Measurements from ENCODE around the gene FBXL5. TPM values are rescaled to one million over a fixed set of nuclear protein-coding genes. Genes with fewer than 3 reads are reported as not detected.
A peak's percentile ranks its signal among the peaks of the same experiment; 100 is the strongest.
"Not testable (repeated sequence)": the region's sequence is repeated elsewhere in the genome, so short reads cannot be mapped to it uniquely, and the experiment has no call there.

FBXL5 gene
- total and polyA plus RNA-seq, 5 donors: 52.8 to 90.1 (median 86.9) TPM

- Histone ChIP-seq H3K27ac (ENCODE audit: low read length) (no peak overlapping the region), H3K4me1 (ENCODE audit: control insufficient read depth, insufficient read depth, low read length) (peaks cover 1% of the 10 kb centered on the region), H3K4me3 (ENCODE audit: low read length) (no peak overlapping the region), H3K9me3 (ENCODE audit: control insufficient read depth, low read length) (no peaks in the 10 kb centered on the region), H3K27me3 (ENCODE audit: control insufficient read depth, insufficient read depth) (no peaks in the 10 kb centered on the region)
- DNase-seq (no peak), ATAC-seq (peak; percentile 56 to 68)
- WGBS: 28% methylated on average over 5 of the region's 5 CpGs
- intact Hi-C loops (cut with DNase I): loop anchor here in 2 of 4 donors (10.0 kb wide), 2 partner anchors 165 to 175 kb away; no protein-coding TSS in a partner anchor
These were observed 5.1 kb downstream of the FBXL5 start for GRCh38 chr4:15649914-15650545.

DNA sequence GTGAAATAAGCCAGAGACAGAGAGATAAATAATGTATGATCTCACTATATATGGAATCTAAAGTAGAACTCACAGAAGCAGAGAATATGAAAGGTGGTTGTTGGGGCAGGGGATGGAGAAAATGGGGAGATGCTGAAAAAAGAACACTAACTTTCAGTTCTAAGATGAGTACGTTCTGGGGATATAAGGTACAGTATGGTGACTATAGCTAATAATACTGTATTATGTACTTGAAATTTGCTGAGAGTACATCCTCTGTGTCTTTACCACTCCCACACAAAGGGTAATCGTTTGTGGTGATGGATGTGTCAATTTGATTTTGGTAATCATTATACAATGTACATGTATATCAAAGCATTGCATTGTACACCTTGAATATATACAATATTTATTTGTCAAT lies 6.6 kb downstream of the FBXL5 start:
- H3K4me3 ChIP-seq (ENCODE audit: low read length): no peak overlapping the region
- 56% methylated on average over 2 of the region's 2 CpGs for WGBS

DNA sequence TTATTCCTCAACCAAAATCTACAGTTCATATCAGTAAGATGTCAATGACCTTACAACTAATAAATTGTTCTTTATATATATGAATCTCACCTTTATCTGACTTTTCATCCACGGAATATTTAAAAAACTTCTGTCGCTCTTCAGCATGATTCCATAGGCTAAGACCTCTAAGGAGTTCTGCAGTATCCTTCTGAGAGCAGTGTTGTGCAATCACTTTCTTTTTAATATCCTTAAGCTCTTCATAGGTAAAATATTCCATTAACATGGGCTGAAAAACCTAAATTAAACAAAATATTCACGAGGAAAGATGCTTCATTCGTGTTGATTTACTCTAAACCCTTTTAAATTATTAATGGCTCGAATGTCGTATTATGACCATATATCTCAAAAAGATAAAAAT lies 16.7 kb downstream of the FBXL5 start:
- Histone ChIP-seq H3K4me1 (ENCODE audit: control insufficient read depth, insufficient read depth, low read length) (no peaks in the 10 kb centered on the region), H3K27me3 (ENCODE audit: control insufficient read depth, insufficient read depth) (no peaks in the 10 kb centered on the region), H3K9me3 (ENCODE audit: control insufficient read depth, low read length) (no peaks in the 10 kb centered on the region), H3K27ac (ENCODE audit: low read length) (no peak overlapping the region), H3K4me3 (ENCODE audit: low read length) (no peak overlapping the region)
- DNase-seq (no peak), ATAC-seq (no peak)
- intact Hi-C loops (cut with DNase I): no loop called here
- 92% methylated on average over 6 of the region's 6 CpGs for WGBS

More for the DNA sequence above, 6.6 kb downstream of the FBXL5 start:
- intact Hi-C loops (cut with DNase I): loop anchor here in 1 of 4 donors (10.0 kb wide), 1 partner anchor 174 kb away; no protein-coding TSS in a partner anchor
- H3K27me3 ChIP-seq (ENCODE audit: control insufficient read depth, insufficient read depth): no peaks in the 10 kb centered on the region
- peaks cover 1% of the 10 kb centered on the region for H3K4me1 ChIP-seq (ENCODE audit: control insufficient read depth, insufficient read depth, low read length)
- no peaks in the 10 kb centered on the region for H3K9me3 ChIP-seq (ENCODE audit: control insufficient read depth, low read length)
- ATAC-seq (no peak), DNase-seq (no peak)
- no peak overlapping the region for H3K27ac ChIP-seq (ENCODE audit: low read length)

DNA sequence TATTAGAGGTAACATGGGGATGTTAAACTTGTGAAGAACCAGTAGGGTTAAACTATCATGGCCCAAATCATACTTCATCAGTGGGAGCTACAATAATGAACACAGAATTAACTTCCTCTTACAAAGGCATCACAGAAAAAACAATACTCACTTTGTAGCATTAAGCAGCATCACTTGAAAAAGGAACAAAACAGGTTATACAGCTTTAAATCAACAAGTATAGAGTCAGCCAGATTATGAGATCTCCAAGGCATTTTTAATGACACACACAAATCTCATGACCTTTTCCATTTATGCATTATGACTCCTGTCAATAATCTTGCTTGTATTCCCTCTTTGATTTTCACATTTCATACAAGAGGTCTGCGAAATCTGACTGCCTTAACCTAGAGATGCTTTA lies 18.3 kb downstream of the FBXL5 start:
- Histone ChIP-seq H3K4me3 (ENCODE audit: low read length) (no peak overlapping the region), H3K27me3 (ENCODE audit: control insufficient read depth, insufficient read depth) (no peaks in the 10 kb centered on the region), H3K9me3 (ENCODE audit: control insufficient read depth, low read length) (no peaks in the 10 kb centered on the region), H3K4me1 (ENCODE audit: control insufficient read depth, insufficient read depth, low read length) (no peaks in the 10 kb centered on the region), H3K27ac (ENCODE audit: low read length) (no peak overlapping the region)
- intact Hi-C loops (cut with DNase I): no loop called here
- ATAC-seq (no peak), DNase-seq (no peak)
- 93% methylated on average over 1 of the region's 1 CpG for WGBS

DNA sequence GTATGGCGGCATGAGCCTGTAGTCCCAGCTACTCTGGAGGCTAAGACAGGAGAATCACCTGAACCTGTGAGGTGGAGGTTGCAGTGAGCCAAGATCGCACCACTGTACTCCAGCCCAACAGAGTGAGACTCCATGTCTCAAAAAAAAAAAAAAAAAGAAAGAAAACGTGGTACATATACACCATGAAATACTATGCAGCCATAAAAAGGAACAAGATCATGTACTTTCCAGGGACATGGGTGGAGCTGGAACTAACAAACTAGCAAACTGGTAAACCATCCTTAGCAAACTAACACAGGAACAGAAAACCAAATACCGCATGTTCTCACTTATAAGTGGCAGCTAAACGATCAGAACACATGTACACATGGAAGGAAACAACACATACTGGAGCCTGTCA lies 37.8 kb downstream of the FBXL5 start:
- DNase-seq; H3K4me3 ChIP-seq (ENCODE audit: low read length); H3K4me1 ChIP-seq (ENCODE audit: control insufficient read depth, insufficient read depth, low read length); intact Hi-C loops (cut with DNase I); H3K27me3 ChIP-seq (ENCODE audit: control insufficient read depth, insufficient read depth); H3K9me3 ChIP-seq (ENCODE audit: control insufficient read depth, low read length); H3K27ac ChIP-seq (ENCODE audit: low read length); ATAC-seq: not testable (repeated sequence)
- WGBS: 95% methylated on average over 5 of the region's 5 CpGs

GRCh38 chr4:15614891-15615290 lies 40.3 kb downstream of the FBXL5 start:
- H3K27ac ChIP-seq (ENCODE audit: low read length); H3K4me1 ChIP-seq (ENCODE audit: control insufficient read depth, insufficient read depth, low read length); H3K9me3 ChIP-seq (ENCODE audit: control insufficient read depth, low read length); H3K27me3 ChIP-seq (ENCODE audit: control insufficient read depth, insufficient read depth); intact Hi-C loops (cut with DNase I); ATAC-seq; H3K4me3 ChIP-seq (ENCODE audit: low read length): not testable (repeated sequence)
- 97% methylated on average over 24 of the region's 24 CpGs for WGBS
- peak in 2 of 3 donors; percentile 7 to 41 for DNase-seq

DNA sequence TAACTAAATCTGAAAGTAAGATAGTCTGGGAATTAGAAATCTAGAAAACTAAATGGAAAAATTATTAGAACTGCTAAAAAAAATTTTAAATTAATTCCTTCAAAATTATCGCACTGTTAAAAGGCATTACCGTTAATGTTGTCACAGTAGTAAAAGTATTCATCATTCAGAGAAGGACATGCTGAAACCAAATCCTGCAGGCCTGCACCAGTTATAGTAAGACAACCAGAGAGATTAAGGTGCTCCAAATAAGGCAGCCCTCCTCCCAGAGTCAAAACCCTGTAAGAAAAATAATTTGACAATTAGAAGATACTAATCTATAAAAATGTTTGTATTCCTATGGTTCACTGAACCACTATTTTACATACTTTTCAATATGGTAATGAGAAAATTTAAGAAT lies 43.0 kb downstream of the FBXL5 start:
- WGBS: 95% methylated on average over 2 of the region's 2 CpGs
- Histone ChIP-seq H3K9me3 (ENCODE audit: control insufficient read depth, low read length) (no peaks in the 10 kb centered on the region), H3K27ac (ENCODE audit: low read length) (no peak overlapping the region), H3K4me3 (ENCODE audit: low read length) (no peak overlapping the region), H3K27me3 (ENCODE audit: control insufficient read depth, insufficient read depth) (no peaks in the 10 kb centered on the region), H3K4me1 (ENCODE audit: control insufficient read depth, insufficient read depth, low read length) (no peaks in the 10 kb centered on the region)
- DNase-seq (no peak), ATAC-seq (no peak)
- intact Hi-C loops (cut with DNase I): no loop called here

GRCh38 chr4:15610855-15611254 lies 44.3 kb downstream of the FBXL5 start:
- 79% methylated on average over 2 of the region's 2 CpGs for WGBS
- no peaks in the 10 kb centered on the region for H3K27me3 ChIP-seq (ENCODE audit: control insufficient read depth, insufficient read depth)
- ATAC-seq (no peak), DNase-seq (no peak)
- H3K9me3 ChIP-seq (ENCODE audit: control insufficient read depth, low read length): no peaks in the 10 kb centered on the region
- H3K4me3 ChIP-seq (ENCODE audit: low read length): no peak overlapping the region
- H3K27ac ChIP-seq (ENCODE audit: low read length): no peak overlapping the region
- intact Hi-C loops (cut with DNase I): no loop called here
- H3K4me1 ChIP-seq (ENCODE audit: control insufficient read depth, insufficient read depth, low read length): no peaks in the 10 kb centered on the region

DNA sequence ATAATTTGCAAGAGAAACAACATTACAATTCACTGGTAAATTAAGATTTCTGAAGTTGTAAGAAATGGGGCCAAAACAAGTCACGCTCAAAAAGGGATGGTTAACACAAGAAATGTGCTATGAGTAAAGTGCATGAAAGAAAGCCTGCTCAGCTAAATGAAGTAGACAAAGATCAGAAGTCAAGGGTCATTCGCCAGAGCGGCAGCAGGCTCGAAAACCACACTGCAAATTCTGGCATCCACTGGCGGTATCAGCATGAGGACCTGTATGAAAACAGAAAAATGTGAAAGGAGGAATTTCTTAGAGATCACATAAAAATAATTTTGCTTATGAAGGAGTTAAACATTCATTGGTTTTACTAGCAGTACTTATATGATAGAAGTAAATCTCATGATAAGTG lies 49.6 kb downstream of the FBXL5 start:
- intact Hi-C loops (cut with DNase I): no loop called here
- H3K9me3 ChIP-seq (ENCODE audit: control insufficient read depth, low read length): no peaks in the 10 kb centered on the region
- H3K4me3 ChIP-seq (ENCODE audit: low read length): no peak overlapping the region
- WGBS: 94% methylated on average over 5 of the region's 5 CpGs
- no peaks in the 10 kb centered on the region for H3K4me1 ChIP-seq (ENCODE audit: control insufficient read depth, insufficient read depth, low read length)
- ATAC-seq: no peak
- H3K27ac ChIP-seq (ENCODE audit: low read length): no peak overlapping the region
- DNase-seq: no peak
- no peaks in the 10 kb centered on the region for H3K27me3 ChIP-seq (ENCODE audit: control insufficient read depth, insufficient read depth)

- WGBS: 93% methylated on average over 2 of the region's 2 CpGs
- H3K9me3 ChIP-seq (ENCODE audit: control insufficient read depth, low read length): no peaks in the 10 kb centered on the region
- intact Hi-C loops (cut with DNase I): no loop called here
- H3K27me3 ChIP-seq (ENCODE audit: control insufficient read depth, insufficient read depth): no peaks in the 10 kb centered on the region
- no peak for ATAC-seq
- H3K4me1 ChIP-seq (ENCODE audit: control insufficient read depth, insufficient read depth, low read length): no peaks in the 10 kb centered on the region
- no peak for DNase-seq
- H3K27ac ChIP-seq (ENCODE audit: low read length): no peak overlapping the region
- no peak overlapping the region for H3K4me3 ChIP-seq (ENCODE audit: low read length)
These were observed 53.3 kb downstream of the FBXL5 start for GRCh38 chr4:15601862-15602261.

GRCh38 chr4:15600176-15600575 lies 55.0 kb downstream of the FBXL5 start:
- Histone ChIP-seq H3K27ac (ENCODE audit: low read length) (no peak overlapping the region), H3K27me3 (ENCODE audit: control insufficient read depth, insufficient read depth) (no peaks in the 10 kb centered on the region), H3K4me3 (ENCODE audit: low read length) (no peak overlapping the region), H3K9me3 (ENCODE audit: control insufficient read depth, low read length) (no peaks in the 10 kb centered on the region), H3K4me1 (ENCODE audit: control insufficient read depth, insufficient read depth, low read length) (no peaks in the 10 kb centered on the region)
- ATAC-seq (no peak), DNase-seq (no peak)
- WGBS: 95% methylated on average over 3 of the region's 3 CpGs
- intact Hi-C loops (cut with DNase I): no loop called here

GRCh38 chr4:15598644-15599043 lies 56.5 kb downstream of the FBXL5 start:
- Histone ChIP-seq H3K4me3 (ENCODE audit: low read length) (no peak overlapping the region), H3K27me3 (ENCODE audit: control insufficient read depth, insufficient read depth) (no peaks in the 10 kb centered on the region), H3K4me1 (ENCODE audit: control insufficient read depth, insufficient read depth, low read length) (no peaks in the 10 kb centered on the region), H3K27ac (ENCODE audit: low read length) (no peak overlapping the region), H3K9me3 (ENCODE audit: control insufficient read depth, low read length) (no peaks in the 10 kb centered on the region)
- intact Hi-C loops (cut with DNase I): no loop called here
- WGBS: 98% methylated on average over 4 of the region's 4 CpGs
- ATAC-seq: no peak
- DNase-seq: no peak
